ENCODE measurements around the gene RAET1G.
"Not testable (repeated sequence)": the region's sequence is repeated elsewhere in the genome, so short reads cannot be mapped to it uniquely, and the experiment has no call there.

The RAET1G gene

DNA sequence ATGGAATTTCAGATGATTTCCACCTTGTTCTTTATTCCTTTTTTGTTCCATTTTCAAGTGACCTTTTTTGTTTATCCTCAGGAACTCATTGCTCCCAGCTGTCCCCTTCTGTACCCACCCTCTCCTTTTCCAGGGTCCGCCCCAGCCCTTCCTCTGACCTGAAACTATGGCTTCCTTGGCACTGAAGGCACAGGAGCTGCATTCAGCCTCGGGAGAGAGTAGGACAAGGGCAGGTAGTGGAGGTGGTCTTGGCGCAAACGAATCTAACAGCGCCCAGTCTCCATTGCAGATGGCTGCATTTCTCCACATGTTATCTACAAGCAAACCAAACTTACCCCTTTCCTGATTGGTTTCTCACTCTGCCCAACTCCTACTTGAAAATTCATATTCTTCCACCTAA, 10.1 kb upstream of the RAET1G start:
- no peak overlapping the region for H3K4me3 ChIP-seq (ENCODE audit: low read length)
- no peak for DNase-seq (ENCODE audit: low read depth)
- TF ChIP-seq, protein P1, sequence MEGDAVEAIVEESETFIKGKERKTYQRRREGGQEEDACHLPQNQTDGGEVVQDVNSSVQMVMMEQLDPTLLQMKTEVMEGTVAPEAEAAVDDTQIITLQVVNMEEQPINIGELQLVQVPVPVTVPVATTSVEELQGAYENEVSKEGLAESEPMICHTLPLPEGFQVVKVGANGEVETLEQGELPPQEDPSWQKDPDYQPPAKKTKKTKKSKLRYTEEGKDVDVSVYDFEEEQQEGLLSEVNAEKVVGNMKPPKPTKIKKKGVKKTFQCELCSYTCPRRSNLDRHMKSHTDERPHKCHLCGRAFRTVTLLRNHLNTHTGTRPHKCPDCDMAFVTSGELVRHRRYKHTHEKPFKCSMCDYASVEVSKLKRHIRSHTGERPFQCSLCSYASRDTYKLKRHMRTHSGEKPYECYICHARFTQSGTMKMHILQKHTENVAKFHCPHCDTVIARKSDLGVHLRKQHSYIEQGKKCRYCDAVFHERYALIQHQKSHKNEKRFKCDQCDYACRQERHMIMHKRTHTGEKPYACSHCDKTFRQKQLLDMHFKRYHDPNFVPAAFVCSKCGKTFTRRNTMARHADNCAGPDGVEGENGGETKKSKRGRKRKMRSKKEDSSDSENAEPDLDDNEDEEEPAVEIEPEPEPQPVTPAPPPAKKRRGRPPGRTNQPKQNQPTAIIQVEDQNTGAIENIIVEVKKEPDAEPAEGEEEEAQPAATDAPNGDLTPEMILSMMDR (IDR thresholded peaks at IDR 0.05; ENCODE audit: insufficient read depth, low read depth, low read length, missing control alignments) = no peak

DNA sequence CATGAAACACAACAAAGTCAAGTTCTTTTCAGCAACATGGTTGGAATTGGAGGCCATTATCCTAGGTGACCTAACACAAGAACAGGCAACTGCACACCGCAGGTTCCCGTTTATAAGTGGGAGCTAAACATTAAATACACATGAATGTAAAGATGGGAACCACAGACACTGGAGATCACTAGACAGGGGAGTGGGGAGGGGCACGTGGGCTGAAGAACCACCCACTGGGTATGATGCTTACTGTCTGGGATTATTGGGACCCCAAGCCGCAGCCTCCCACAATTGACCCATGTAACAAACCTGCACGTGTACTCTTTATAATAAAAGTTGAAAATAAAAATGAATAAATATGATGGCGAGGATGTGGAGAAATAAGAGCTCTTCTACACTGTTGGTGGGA, 8.6 kb upstream of the RAET1G start:
- DNase-seq (ENCODE audit: low read depth) = no peak
- TF ChIP-seq, protein P1 (IDR thresholded peaks at IDR 0.05; ENCODE audit: insufficient read depth, low read depth, low read length, missing control alignments) = no peak
- H3K4me3 ChIP-seq (ENCODE audit: low read length) = no peak overlapping the region

DNA sequence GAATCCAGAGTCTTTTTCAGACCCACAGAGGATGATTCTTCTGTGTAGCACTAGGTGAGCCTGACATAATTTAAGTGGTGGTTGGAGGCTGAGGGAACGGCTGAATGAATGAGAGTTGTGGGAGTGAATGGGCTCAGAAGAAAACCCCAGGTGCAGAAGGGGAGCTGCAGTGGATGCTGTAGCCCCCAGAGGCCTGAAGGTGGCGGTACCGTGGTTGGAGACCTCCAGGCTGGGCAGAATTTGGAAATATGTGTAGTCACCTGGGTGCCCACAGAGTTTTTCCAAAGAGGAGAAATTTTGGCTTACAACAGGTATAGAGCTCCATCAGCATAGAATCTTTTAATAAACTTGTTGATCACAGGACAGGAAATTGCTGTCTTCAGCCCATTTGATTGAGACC, 6.5 kb upstream of the RAET1G start:
- no peak for DNase-seq (ENCODE audit: low read depth)
- H3K4me3 ChIP-seq (ENCODE audit: low read length) = no peak overlapping the region
- TF ChIP-seq, protein P1 (IDR thresholded peaks at IDR 0.05; ENCODE audit: insufficient read depth, low read depth, low read length, missing control alignments) = peak; percentile 39

DNA sequence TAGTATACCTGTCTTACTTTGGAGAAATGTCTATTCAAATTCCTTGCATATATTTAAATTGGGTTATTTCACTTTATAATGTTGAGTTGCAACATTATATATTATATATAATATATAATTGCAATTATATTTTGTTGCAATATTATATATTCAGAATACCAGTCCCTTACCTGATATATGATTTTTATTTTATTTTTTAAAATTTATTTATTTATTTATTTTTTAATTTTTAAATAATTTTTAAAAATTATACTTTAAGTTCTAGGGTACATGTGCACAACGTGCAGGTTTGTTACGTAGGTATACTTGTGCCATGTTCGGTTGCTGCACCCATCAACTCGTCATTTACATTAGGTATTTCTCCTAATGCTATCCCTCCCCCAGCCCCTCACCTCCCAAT, 4.1 kb upstream of the RAET1G start:
- not testable (repeated sequence) for H3K4me3 ChIP-seq (ENCODE audit: low read length); DNase-seq (ENCODE audit: low read depth)

DNA sequence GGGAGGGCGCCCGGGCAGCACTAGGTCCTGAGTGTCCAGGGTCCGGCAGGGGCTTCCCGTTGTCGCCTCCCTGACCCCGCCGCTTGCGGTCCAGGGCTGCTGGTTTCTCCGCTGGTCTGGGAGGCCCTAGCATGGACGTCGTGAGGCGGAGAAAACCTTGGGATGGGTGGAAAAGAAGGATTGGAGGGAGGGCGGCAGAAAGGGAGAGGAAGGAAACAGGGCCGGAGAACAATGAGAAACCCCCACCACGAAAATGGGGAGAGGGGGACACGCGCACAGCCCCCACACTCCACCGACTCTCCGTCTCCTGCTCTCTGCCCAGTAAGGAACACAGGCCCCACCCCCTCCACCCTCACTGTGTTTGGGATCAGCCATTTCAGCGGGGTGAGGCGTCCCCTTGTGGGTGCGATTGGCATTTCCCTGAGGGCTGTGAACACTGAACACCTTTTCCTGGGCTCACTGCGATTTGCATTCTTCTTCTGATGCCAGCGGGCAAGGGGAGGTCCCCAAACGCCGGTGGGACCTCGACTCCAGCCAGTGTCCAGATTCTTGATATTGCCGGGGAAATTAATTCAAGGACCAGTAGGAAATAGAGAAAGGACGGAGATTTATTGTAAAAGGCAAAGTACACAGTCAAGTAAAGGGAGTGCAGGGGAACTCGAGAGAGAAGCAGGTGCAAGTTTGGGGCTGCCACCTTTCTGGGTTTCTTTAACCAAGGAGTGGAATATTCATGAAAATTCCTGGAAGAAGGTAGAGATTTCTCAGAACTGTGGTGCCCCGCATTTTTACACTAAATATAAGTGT, 3.3 kb upstream of the RAET1G start:
- H3K4me3 ChIP-seq (ENCODE audit: low read length) = peak overlapping the region; percentile 47
- TF ChIP-seq, protein P1 (IDR thresholded peaks at IDR 0.05; ENCODE audit: insufficient read depth, low read depth, low read length, missing control alignments) = peak; percentile 93
- DNase-seq (ENCODE audit: low read depth) = peak; percentile 83

DNA sequence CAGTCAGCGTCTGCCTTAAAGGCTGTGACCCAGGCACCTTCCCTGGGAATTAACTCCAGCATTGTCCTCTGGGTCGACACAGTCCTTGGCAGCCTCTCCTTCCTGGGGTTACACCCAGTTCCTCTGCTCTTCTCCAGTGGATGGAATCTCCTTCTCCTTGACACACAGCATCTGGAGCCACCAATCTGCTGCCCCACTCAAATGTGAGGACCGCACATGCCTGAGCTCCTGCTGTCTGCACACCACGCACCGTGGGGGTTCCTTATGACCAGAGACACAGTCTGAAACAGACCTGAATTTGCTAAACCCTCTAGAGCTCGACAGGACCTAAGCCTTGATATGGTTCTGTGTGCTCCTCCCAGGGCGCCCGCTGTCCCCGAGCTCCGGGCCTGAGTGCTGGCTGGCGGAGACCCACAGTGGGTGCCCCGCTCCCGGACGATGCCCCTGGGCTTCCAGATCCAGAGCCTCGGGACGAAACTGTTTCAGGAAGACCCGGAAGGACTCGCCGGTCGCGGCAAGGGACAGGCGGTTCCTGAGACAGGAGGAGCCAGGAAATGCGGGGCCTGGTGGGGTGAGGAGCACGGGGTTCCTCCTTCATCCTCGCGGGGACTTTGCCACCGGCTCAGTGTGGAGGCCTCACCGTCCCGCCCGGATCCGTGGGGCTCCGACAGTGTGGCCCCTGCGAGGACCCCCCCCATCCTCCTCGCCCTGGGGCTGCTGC, 2.5 kb upstream of the RAET1G start:
- TF ChIP-seq, protein P1 (IDR thresholded peaks at IDR 0.05; ENCODE audit: insufficient read depth, low read depth, low read length, missing control alignments) = no peak
- no peak for DNase-seq (ENCODE audit: low read depth)
- H3K4me3 ChIP-seq (ENCODE audit: low read length) = peak overlapping the region; percentile 47

DNA sequence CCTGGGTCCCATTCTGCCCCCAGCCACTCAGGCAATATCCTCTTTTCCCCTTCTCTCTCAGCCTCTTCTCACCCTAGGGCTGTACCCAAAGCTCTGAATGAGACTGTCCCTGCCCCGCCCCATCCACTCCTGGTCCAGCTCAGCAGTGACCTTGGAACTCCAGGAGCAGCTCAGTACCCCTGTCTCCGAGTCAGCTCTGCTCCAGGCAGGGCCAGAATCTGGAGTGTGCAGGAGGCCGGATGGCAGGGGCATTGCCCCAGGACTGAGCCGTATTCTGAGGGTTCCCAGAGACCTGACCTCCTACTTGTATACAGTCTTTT, 2.0 kb upstream of the RAET1G start:
- H3K4me3 ChIP-seq (ENCODE audit: low read length) = no peak overlapping the region
- TF ChIP-seq, protein P1 (IDR thresholded peaks at IDR 0.05; ENCODE audit: insufficient read depth, low read depth, low read length, missing control alignments) = no peak

More for the DNA sequence above, 2.0 kb upstream of the RAET1G start:
- no peak for DNase-seq (ENCODE audit: low read depth)

Measured in epithelial cell of esophagus (primary cell).